Neuronal stem cell (in vitro differentiated cells): ENCODE results near the gene KIF6.

Experiments
- DNase-seq: peaks from one replicate; pipeline ENCODE4 v3.0.0-alpha.2; 2013; ENCODE audit warnings: low spot score
- H2AFZ ChIP-seq: one replicate; pipeline ENCODE4 v1.6.1; 2013; ENCODE audit warnings: mild to moderate bottlenecking, low read length, inconsistent platforms
- H2AK5ac ChIP-seq: 2 replicates; pipeline ENCODE4 v1.6.1; 2013; ENCODE audit warnings: low read depth, mild to moderate bottlenecking, inconsistent platforms, low read length, moderate library complexity, mixed read lengths
- H2BK120ac ChIP-seq: 2 replicates; pipeline ENCODE4 v1.6.1; 2013; ENCODE audit warnings: low read depth, mild to moderate bottlenecking, inconsistent platforms, low read length, moderate library complexity, mixed read lengths
- H2BK12ac ChIP-seq: one replicate; pipeline ENCODE4 v1.6.1; 2013; ENCODE audit warnings: low read length, inconsistent platforms
- H2BK15ac ChIP-seq: 2 replicates; pipeline ENCODE4 v1.6.1; 2013; ENCODE audit warnings: mild to moderate bottlenecking, low read length, inconsistent platforms, mixed read lengths
- H2BK5ac ChIP-seq: one replicate; pipeline ENCODE4 v1.6.1; 2013; ENCODE audit warnings: inconsistent platforms, mild to moderate bottlenecking, low read length, moderate library complexity
- H3K14ac ChIP-seq: one replicate; pipeline ENCODE4 v1.6.1; 2013; ENCODE audit warnings: low read length, inconsistent platforms
- H3K18ac ChIP-seq: 2 replicates; pipeline ENCODE4 v1.6.1; 2013; ENCODE audit warnings: low read length, inconsistent platforms
- H3K23ac ChIP-seq: 2 replicates; pipeline ENCODE4 v1.6.1; 2013; ENCODE audit warnings: low read depth, mild to moderate bottlenecking, mixed read lengths, low read length, inconsistent platforms; ENCODE audit not compliant: poor library complexity
- H3K27ac ChIP-seq: replicated peaks from 3 replicates; pipeline ENCODE4 v1.5.1; 2013; ENCODE audit warnings: low read length, inconsistent platforms
- H3K27me3 ChIP-seq, 3 experiments: 2 replicates each; pipeline ENCODE4 v1.6.1; 2013; ENCODE audit warnings: low read length in 3 of 3, mild to moderate bottlenecking in 2 of 3, inconsistent platforms in 1 of 3, low read depth in 1 of 3, mixed read lengths in 1 of 3, moderate library complexity in 1 of 3; ENCODE audit not compliant: control insufficient read depth in 3 of 3, insufficient read depth in 3 of 3
- H3K36me3 ChIP-seq, 2 donors: replicated peaks in 1 of 2; 2 replicates each; pipeline ENCODE4 v1.6.1; 2013; ENCODE audit warnings: low read length in 2 of 2; ENCODE audit not compliant: control insufficient read depth in 2 of 2, insufficient read depth in 2 of 2
- H3K4ac ChIP-seq: 2 replicates; pipeline ENCODE4 v1.6.1; 2013; ENCODE audit warnings: inconsistent platforms, mild to moderate bottlenecking, low read length, moderate library complexity
- H3K4me1 ChIP-seq, 2 donors: 1 replicate in 1 of 2; 2 replicates in 1 of 2; pipeline ENCODE4 v1.6.1; 2013; ENCODE audit warnings: low read length in 2 of 2, low read depth in 1 of 2; ENCODE audit not compliant: control insufficient read depth in 2 of 2, insufficient read depth in 1 of 2
- H3K4me2 ChIP-seq: one replicate; pipeline ENCODE4 v1.6.1; 2013; ENCODE audit warnings: mild to moderate bottlenecking, low read length, inconsistent platforms; ENCODE audit not compliant: insufficient read depth, poor library complexity, severe bottlenecking
- H3K4me3 ChIP-seq, 2 donors: 2 replicates each; pipeline ENCODE4 v1.5.1; 2013; ENCODE audit warnings: low read length in 2 of 2, mild to moderate bottlenecking in 2 of 2, inconsistent platforms in 1 of 2, moderate library complexity in 1 of 2
- H3K79me1 ChIP-seq: one replicate; pipeline ENCODE4 v1.6.1; 2013; ENCODE audit warnings: low read depth, mild to moderate bottlenecking, inconsistent platforms, low read length, moderate library complexity
- H3K9ac ChIP-seq: one replicate; pipeline ENCODE4 v1.6.1; 2013; ENCODE audit warnings: mild to moderate bottlenecking, low read depth, low read length, inconsistent platforms; ENCODE audit not compliant: poor library complexity
- H3K9me3 ChIP-seq, 2 donors: replicated peaks in 1 of 2; 2 replicates each; pipeline versions ENCODE3 to v1.6.1; 2013; ENCODE audit warnings: low read length in 2 of 2, mild to moderate bottlenecking in 2 of 2, inconsistent platforms in 1 of 2, low read depth in 1 of 2, mixed read lengths in 1 of 2, moderate library complexity in 1 of 2; ENCODE audit not compliant: control insufficient read depth in 2 of 2, insufficient read depth in 1 of 2
- H4K8ac ChIP-seq: one replicate; pipeline ENCODE4 v1.6.1; 2013; ENCODE audit warnings: low read depth, mild to moderate bottlenecking, inconsistent platforms, low read length, moderate library complexity
- H4K91ac ChIP-seq: one replicate; pipeline ENCODE4 v1.6.1; 2013; ENCODE audit warnings: low read length, low read depth, mild to moderate bottlenecking, inconsistent platforms; ENCODE audit not compliant: poor library complexity
- WGBS, 2 donors: extraction: QIAGEN DNeasy Blood & Tissue Kit; methylation state at CpG; one replicate each; pipeline ENCODE4 v1.1.7; 2013; ENCODE audit warnings: missing lambda C conversion rate in 2 of 2, mixed read lengths in 1 of 2; ENCODE audit not compliant: insufficient read length in 2 of 2, insufficient replicate concordance in 1 of 2; ENCODE audit errors: extremely low coverage in 2 of 2; 5-methylcytosine and 5-hydroxymethylcytosine counted together

Gene KIF6

GRCh38 chr6:39561536-39562266 is 163.5 kb downstream of the KIF6 start:
- Histone ChIP-seq H3K4me2 (no peak overlapping the region), H3K27ac (no peak overlapping the region), H3K9me3 (no peaks in the 10 kb centered on the region), H3K23ac (no peak overlapping the region), H3K79me1 (no peaks in the 10 kb centered on the region), H3K4ac (no peak overlapping the region), H2AFZ (no peak overlapping the region), H3K27me3 (no peaks in the 10 kb centered on the region), H3K4me1 (peaks cover 0 to 3% of the 10 kb centered on the region in 2 donors), H3K14ac (no peak overlapping the region), H3K18ac (no peak overlapping the region), H4K91ac (no peak overlapping the region), H4K8ac (no peak overlapping the region), H2BK120ac (no peak overlapping the region), H2AK5ac (no peak overlapping the region), H3K4me3 (no peak overlapping the region), H3K36me3 (no peaks in the 10 kb centered on the region), H2BK12ac (no peak overlapping the region), H2BK15ac (no peak overlapping the region), H2BK5ac (no peak overlapping the region), H3K9ac (no peak overlapping the region)
- DNase-seq = no peak
- WGBS, 2 donors = no CpG with 5 or more reads among the region's 5 CpGs

- no peak overlapping the region for H2BK12ac ChIP-seq
- no peak overlapping the region for H3K14ac ChIP-seq
- no peak overlapping the region for H3K4ac ChIP-seq
- H2AFZ ChIP-seq = no peak overlapping the region
- no peak overlapping the region for H3K4me2 ChIP-seq
- H3K36me3 ChIP-seq = no peaks in the 10 kb centered on the region
- no peak overlapping the region for H2BK5ac ChIP-seq
- H3K4me1 ChIP-seq = peaks cover 0 to 3% of the 10 kb centered on the region in 2 donors
- H2BK15ac ChIP-seq = no peak overlapping the region
- H3K27me3 ChIP-seq = no peaks in the 10 kb centered on the region
- H3K23ac ChIP-seq = no peak overlapping the region
- H3K9ac ChIP-seq = no peak overlapping the region
- H4K8ac ChIP-seq = no peak overlapping the region
- no peak for DNase-seq
- no peak overlapping the region for H2AK5ac ChIP-seq
- no peak overlapping the region for H2BK120ac ChIP-seq
- H3K79me1 ChIP-seq = no peaks in the 10 kb centered on the region
- no peak overlapping the region for H3K18ac ChIP-seq
- H3K27ac ChIP-seq = no peak overlapping the region
- no peak overlapping the region for H3K4me3 ChIP-seq
- no peaks in the 10 kb centered on the region for H3K9me3 ChIP-seq
- no peak overlapping the region for H4K91ac ChIP-seq
Observed at GRCh38 chr6:39560915-39561314, 164.3 kb downstream of the KIF6 start.

GRCh38 chr6:39558591-39559190 is 166.5 kb downstream of the KIF6 start:
- no peak for DNase-seq
- no peak overlapping the region for H2BK120ac ChIP-seq

GRCh38 chr6:39558079-39558478 is 167.1 kb downstream of the KIF6 start:
- Histone ChIP-seq H2BK120ac (no peak overlapping the region), H3K36me3 (no peaks in the 10 kb centered on the region), H4K91ac (no peak overlapping the region), H2BK12ac (no peak overlapping the region), H3K27ac (no peak overlapping the region), H2BK15ac (no peak overlapping the region), H3K4ac (no peak overlapping the region), H3K9ac (no peak overlapping the region), H2AK5ac (no peak overlapping the region), H3K4me3 (no peak overlapping the region), H3K23ac (no peak overlapping the region), H2AFZ (no peak overlapping the region), H4K8ac (no peak overlapping the region), H3K4me1 (no peaks in the 10 kb centered on the region), H3K27me3 (no peaks in the 10 kb centered on the region), H2BK5ac (no peak overlapping the region), H3K9me3 (no peaks in the 10 kb centered on the region), H3K79me1 (no peaks in the 10 kb centered on the region), H3K18ac (no peak overlapping the region), H3K14ac (no peak overlapping the region), H3K4me2 (no peak overlapping the region)
- no peak for DNase-seq
- WGBS, 2 donors = no CpG with 5 or more reads among the region's 1 CpG

More at GRCh38 chr6:39558591-39559190, 166.5 kb downstream of the KIF6 start:
- Histone ChIP-seq H4K8ac (no peak overlapping the region), H3K36me3 (no peaks in the 10 kb centered on the region), H4K91ac (no peak overlapping the region), H3K9ac (no peak overlapping the region), H2AK5ac (no peak overlapping the region), H3K23ac (no peak overlapping the region), H2BK15ac (no peak overlapping the region), H2BK5ac (no peak overlapping the region), H3K79me1 (no peaks in the 10 kb centered on the region), H3K4me1 (peaks cover 0 to 2% of the 10 kb centered on the region in 2 donors), H3K27ac (no peak overlapping the region), H3K4me3 (no peak overlapping the region), H3K4ac (no peak overlapping the region), H2AFZ (no peak overlapping the region), H3K9me3 (no peaks in the 10 kb centered on the region), H3K4me2 (no peak overlapping the region), H2BK12ac (no peak overlapping the region), H3K18ac (no peak overlapping the region), H3K27me3 (no peaks in the 10 kb centered on the region), H3K14ac (no peak overlapping the region)
